SU-DHL-6 (cell line): ENCODE results near the gene GNA14.

ENCODE experiments used
- H2AFZ ChIP-seq: fragments of 200-600 bp; sonication (generic); 2 replicates; pipeline ENCODE4 v1.6.1; 2014; ENCODE audit warnings: low read depth, mild to moderate bottlenecking, moderate library complexity, mixed read lengths, antibody characterized with exemption, low read length; ENCODE audit not compliant: severe bottlenecking
- H3F3A ChIP-seq: fragments of 200-600 bp; shearing (Covaris generic); 2 replicates; pipeline ENCODE4 v1.6.0; 2016; ENCODE audit warnings: antibody characterized with exemption, mild to moderate bottlenecking; ENCODE audit not compliant: insufficient read depth
- H3K27ac ChIP-seq: fragments of 200-600 bp; sonication (generic); 2 replicates; pipeline ENCODE4 v1.5.1; 2016; ENCODE audit warnings: low read depth, mild to moderate bottlenecking, low read length, moderate library complexity, mixed read lengths
- H3K27me3 ChIP-seq: fragments of 200-600 bp; sonication (generic), shearing (Covaris generic); 2 replicates; pipeline ENCODE4 v1.6.0; 2014; ENCODE audit warnings: mild to moderate bottlenecking, low read length
- H3K36me3 ChIP-seq: fragments of 200-600 bp; sonication (generic); 2 replicates; pipeline ENCODE4 v1.6.1; 2014; ENCODE audit warnings: mild to moderate bottlenecking, low read length, mixed read lengths
- H3K4me2 ChIP-seq: fragments of 300-600, 200-600 bp; shearing (Covaris generic), sonication (generic); 2 replicates; pipeline ENCODE4 v1.6.0; 2014; ENCODE audit warnings: low read length, low read depth, mild to moderate bottlenecking; ENCODE audit not compliant: poor library complexity, severe bottlenecking
- H3K4me3 ChIP-seq: fragments of 200-600 bp; sonication (generic); 2 replicates; pipeline ENCODE4 v1.5.1; 2014; ENCODE audit warnings: antibody characterized with exemption, low read length, mild to moderate bottlenecking, mixed read lengths; ENCODE audit not compliant: insufficient read depth, poor library complexity, severe bottlenecking
- H3K79me2 ChIP-seq: fragments of 200-600 bp; sonication (generic); 2 replicates; pipeline ENCODE4 v1.6.1; 2014; ENCODE audit warnings: mild to moderate bottlenecking, low read length, moderate library complexity; ENCODE audit not compliant: insufficient read depth
- H3K9ac ChIP-seq: fragments of 200-600 bp; sonication (generic); 2 replicates; pipeline ENCODE4 v1.7.0; 2014; ENCODE audit warnings: mild to moderate bottlenecking, low read length
- H3K9me2 ChIP-seq: fragments of 200-600 bp; sonication (generic); replicated peaks from 2 replicates; pipeline ENCODE4 v1.6.1; 2014; ENCODE audit warnings: low read length; ENCODE audit not compliant: insufficient read depth
- H3K9me3 ChIP-seq: fragments of 200-600 bp; sonication (generic); 2 replicates; pipeline ENCODE4 v1.6.1; 2014; ENCODE audit warnings: low read length, mixed read lengths; ENCODE audit not compliant: insufficient read depth
- H4K20me1 ChIP-seq: fragments of 200-600 bp; sonication (generic); 2 replicates; pipeline ENCODE4 v1.6.1; 2014; ENCODE audit warnings: low read depth, mild to moderate bottlenecking, antibody characterized with exemption, low read length, moderate library complexity, mixed read lengths
- EZH2phosphoT487 ChIP-seq: fragments of 200-600 bp; sonication (generic), shearing (Covaris generic); conservative IDR thresholded peaks from 2 replicates; pipeline ENCODE4 v1.6.1; 2018; ENCODE audit warnings: mild to moderate bottlenecking, antibody characterized with exemption, low read length, moderate library complexity, mixed read lengths
- TF ChIP-seq, protein P1 (sequence below): fragments of 200-600 bp; sonication (generic); IDR thresholded peaks from one replicate; pipeline ENCODE4 v1.5.1; 2017; ENCODE audit warnings: antibody characterized with exemption, mild to moderate bottlenecking, low read length, moderate library complexity; ENCODE audit not compliant: insufficient read depth, poor library complexity, severe bottlenecking

GNA14 gene

DNA sequence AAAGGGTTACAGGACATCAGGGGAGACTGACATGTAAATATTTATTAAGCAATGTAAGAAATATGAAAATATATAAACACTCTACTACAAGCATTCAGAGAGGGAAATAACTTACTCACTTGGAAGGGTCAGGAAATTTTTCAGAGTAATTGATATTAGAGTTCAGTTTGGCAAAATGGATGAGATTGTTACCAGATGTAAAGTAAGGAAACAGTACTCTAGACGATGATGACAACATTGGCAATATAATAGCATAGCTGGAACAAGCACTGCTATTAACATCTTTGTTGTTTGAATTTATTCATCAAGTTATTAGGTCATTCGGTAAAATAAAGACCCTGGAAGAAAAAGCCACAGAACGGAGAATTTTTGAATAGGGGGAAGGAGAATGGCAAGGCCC, 49.1 kb downstream of the GNA14 start:
- Histone ChIP-seq H3K27ac (no peak overlapping the region), H3K27me3 (no peaks in the 10 kb centered on the region), H3K36me3 (no peaks in the 10 kb centered on the region), H3K4me3 (no peak overlapping the region), H3K79me2 (no peaks in the 10 kb centered on the region), H2AFZ (no peak overlapping the region), H4K20me1 (no peaks in the 10 kb centered on the region), H3K4me2 (no peak overlapping the region), H3K9ac (no peak overlapping the region), H3K9me3 (no peaks in the 10 kb centered on the region), H3K9me2 (no peaks in the 10 kb centered on the region), H3F3A (no peaks in the 10 kb centered on the region)
- TF ChIP-seq EZH2phosphoT487, result no peak
- TF ChIP-seq, protein P1, sequence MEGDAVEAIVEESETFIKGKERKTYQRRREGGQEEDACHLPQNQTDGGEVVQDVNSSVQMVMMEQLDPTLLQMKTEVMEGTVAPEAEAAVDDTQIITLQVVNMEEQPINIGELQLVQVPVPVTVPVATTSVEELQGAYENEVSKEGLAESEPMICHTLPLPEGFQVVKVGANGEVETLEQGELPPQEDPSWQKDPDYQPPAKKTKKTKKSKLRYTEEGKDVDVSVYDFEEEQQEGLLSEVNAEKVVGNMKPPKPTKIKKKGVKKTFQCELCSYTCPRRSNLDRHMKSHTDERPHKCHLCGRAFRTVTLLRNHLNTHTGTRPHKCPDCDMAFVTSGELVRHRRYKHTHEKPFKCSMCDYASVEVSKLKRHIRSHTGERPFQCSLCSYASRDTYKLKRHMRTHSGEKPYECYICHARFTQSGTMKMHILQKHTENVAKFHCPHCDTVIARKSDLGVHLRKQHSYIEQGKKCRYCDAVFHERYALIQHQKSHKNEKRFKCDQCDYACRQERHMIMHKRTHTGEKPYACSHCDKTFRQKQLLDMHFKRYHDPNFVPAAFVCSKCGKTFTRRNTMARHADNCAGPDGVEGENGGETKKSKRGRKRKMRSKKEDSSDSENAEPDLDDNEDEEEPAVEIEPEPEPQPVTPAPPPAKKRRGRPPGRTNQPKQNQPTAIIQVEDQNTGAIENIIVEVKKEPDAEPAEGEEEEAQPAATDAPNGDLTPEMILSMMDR, result no peak

DNA sequence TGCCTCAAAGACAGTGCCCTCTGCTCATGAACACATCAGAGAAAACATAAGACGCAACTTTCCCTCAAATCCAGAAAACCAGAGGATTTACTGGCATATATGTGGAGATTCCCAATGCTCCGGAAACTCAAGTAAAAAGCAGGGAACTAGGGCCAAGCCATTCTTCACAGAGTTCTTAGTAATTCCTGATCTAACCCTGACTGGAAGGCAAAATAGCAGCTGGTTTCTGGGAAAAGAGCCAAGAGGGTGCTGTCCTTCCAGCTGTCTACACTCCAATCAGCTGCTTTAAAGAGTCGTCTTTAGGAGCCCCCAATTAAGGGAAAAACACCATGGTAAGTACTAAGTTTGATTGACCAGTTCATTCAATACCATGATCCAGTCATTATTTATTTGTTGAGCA, 49.6 kb downstream of the GNA14 start:
- Histone ChIP-seq H3K4me2 (no peak overlapping the region), H2AFZ (no peak overlapping the region)
- no peak for TF ChIP-seq EZH2phosphoT487

DNA sequence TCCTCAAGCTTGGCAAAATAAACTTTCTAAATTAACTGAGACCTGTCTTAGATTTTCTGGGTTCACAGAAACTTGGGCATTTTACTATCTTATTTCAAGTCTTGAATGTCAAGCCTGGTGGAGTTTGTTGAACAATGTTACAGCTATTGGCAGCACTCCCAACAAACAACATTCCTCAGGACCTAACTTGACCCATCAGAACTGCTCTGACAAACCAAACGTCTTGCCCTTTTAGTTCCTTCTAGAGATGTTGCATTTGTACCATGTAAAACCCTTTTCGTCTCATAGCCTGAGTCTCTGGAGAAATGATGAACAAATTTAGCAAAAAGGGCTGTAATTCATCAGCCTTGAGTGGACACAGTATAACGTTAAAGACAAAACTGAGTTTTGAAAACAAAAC, 51.1 kb downstream of the GNA14 start:
- TF ChIP-seq EZH2phosphoT487, result no peak
- TF ChIP-seq, protein P1, result no peak
- no peaks in the 10 kb centered on the region for H3K36me3 ChIP-seq
- no peak overlapping the region for H3K9ac ChIP-seq
- no peaks in the 10 kb centered on the region for H3K27me3 ChIP-seq
- no peaks in the 10 kb centered on the region for H3K9me2 ChIP-seq
- no peaks in the 10 kb centered on the region for H3K9me3 ChIP-seq
- H3K27ac ChIP-seq, result no peak overlapping the region
- no peak overlapping the region for H3K4me2 ChIP-seq
- H3K4me3 ChIP-seq, result no peak overlapping the region
- no peaks in the 10 kb centered on the region for H3K79me2 ChIP-seq
- H3F3A ChIP-seq, result no peaks in the 10 kb centered on the region
- no peak overlapping the region for H2AFZ ChIP-seq
- H4K20me1 ChIP-seq, result no peaks in the 10 kb centered on the region

More for the DNA sequence above, 49.6 kb downstream of the GNA14 start:
- no peaks in the 10 kb centered on the region for H3K9me2 ChIP-seq
- H3K4me3 ChIP-seq, result no peak overlapping the region
- no peak overlapping the region for H3K9ac ChIP-seq
- H3F3A ChIP-seq, result no peaks in the 10 kb centered on the region
- no peaks in the 10 kb centered on the region for H3K79me2 ChIP-seq
- no peaks in the 10 kb centered on the region for H3K27me3 ChIP-seq
- no peaks in the 10 kb centered on the region for H4K20me1 ChIP-seq
- no peak overlapping the region for H3K27ac ChIP-seq
- H3K36me3 ChIP-seq, result no peaks in the 10 kb centered on the region
- H3K9me3 ChIP-seq, result no peaks in the 10 kb centered on the region

DNA sequence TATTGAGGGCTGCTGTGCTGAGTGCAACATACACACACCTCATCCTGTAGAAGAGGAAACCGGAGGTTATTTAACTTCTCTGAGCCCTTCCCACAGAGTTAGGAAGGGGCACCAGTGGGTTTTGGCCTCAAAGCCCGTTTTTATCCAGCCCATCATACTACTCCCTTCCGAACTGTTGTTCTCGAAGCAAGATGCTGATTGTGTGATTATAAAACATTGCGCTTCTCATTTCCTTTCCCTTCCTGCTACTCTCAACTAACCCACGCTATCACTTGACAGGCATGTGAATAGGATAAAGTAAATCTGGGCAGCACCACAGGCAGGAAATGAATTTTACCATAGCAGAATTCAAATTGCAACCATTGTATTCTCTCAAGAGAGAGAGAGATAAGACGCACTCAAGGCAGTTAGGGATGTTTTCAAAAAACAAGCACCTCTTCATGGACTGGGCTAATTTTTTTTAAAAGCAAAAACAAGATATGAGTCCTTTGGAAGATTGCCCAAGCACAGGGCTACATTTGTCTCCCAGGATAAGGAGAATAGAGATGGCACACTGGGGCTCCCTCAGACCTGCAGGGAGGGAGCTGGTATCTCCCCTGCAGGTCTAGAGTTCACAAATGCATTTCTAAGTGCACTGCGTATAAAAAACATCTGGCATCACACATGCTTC, 52.6 kb downstream of the GNA14 start:
- no peaks in the 10 kb centered on the region for H3K9me2 ChIP-seq
- no peaks in the 10 kb centered on the region for H3K36me3 ChIP-seq
- no peak overlapping the region for H3K27ac ChIP-seq
- H4K20me1 ChIP-seq, result no peaks in the 10 kb centered on the region
- no peaks in the 10 kb centered on the region for H3K27me3 ChIP-seq
- H3F3A ChIP-seq, result no peaks in the 10 kb centered on the region
- no peak overlapping the region for H2AFZ ChIP-seq
- no peak overlapping the region for H3K9ac ChIP-seq
- H3K79me2 ChIP-seq, result no peaks in the 10 kb centered on the region
- H3K9me3 ChIP-seq, result no peaks in the 10 kb centered on the region
- no peak overlapping the region for H3K4me2 ChIP-seq
- H3K4me3 ChIP-seq, result no peak overlapping the region
- TF ChIP-seq, protein P1, result no peak
- TF ChIP-seq EZH2phosphoT487, result no peak
